MM.1S (cell line): ENCODE results near the gene CYP39A1.

ENCODE experiments used
- CTCF ChIP-seq: fragments of 300-600 bp; sonication (generic); IDR thresholded peaks from 2 replicates; pipeline ENCODE4 v1.5.1; 2016; ENCODE audit warnings: antibody characterized with exemption, low read length, mixed read lengths
- EZH2 ChIP-seq: fragments of 300-600 bp; sonication (generic); optimal IDR thresholded peaks from 2 replicates; pipeline ENCODE3; 2017; ENCODE audit warnings: low read depth, mild to moderate bottlenecking, antibody characterized with exemption, low read length, mixed read lengths
- EZH2phosphoT487 ChIP-seq: fragments of 300-600 bp; sonication (generic); IDR thresholded peaks from 2 replicates; pipeline ENCODE4 v1.6.1; 2018; ENCODE audit warnings: antibody characterized with exemption, low read length

GRCh38 chr6:46689657-46690056, 37.0 kb upstream of the CYP39A1 start:
- TF ChIP-seq CTCF: no peak
- no peak for TF ChIP-seq EZH2
- TF ChIP-seq EZH2phosphoT487: no peak
